ENCODE data around the gene ARL8B.

ARL8B gene

GRCh38 chr3:5212628-5213573 lies 90.8 kb downstream of the ARL8B start:
- ChIA-PET CTCF (no interaction called here), POLR2A (no interaction called here)
- no peak for DNase-seq (ENCODE audit: extremely low spot score)
- no peak for TF ChIP-seq NFRKB (IDR thresholded peaks at IDR 0.05)
- TF ChIP-seq SP1 (IDR thresholded peaks at IDR 0.05), result no peak
- TF ChIP-seq ZNF384 (IDR thresholded peaks at IDR 0.05), result no peak
- no peak for TF ChIP-seq SUZ12 (IDR thresholded peaks at IDR 0.05)
- TF ChIP-seq FOXK2 (IDR thresholded peaks at IDR 0.05), result no peak
- no peak for TF ChIP-seq TARDBP (IDR thresholded peaks at IDR 0.05)
- no peak for TF ChIP-seq PKNOX1 (IDR thresholded peaks at IDR 0.05)
- no peak for TF ChIP-seq HDGF (IDR thresholded peaks at IDR 0.05; ENCODE audit: borderline replicate concordance)
- no peak for TF ChIP-seq BHLHE40 (IDR thresholded peaks at IDR 0.05; ENCODE audit: borderline replicate concordance)
- no peak for TF ChIP-seq FOXA1 (IDR thresholded peaks at IDR 0.05)
- no peak for TF ChIP-seq CTBP1 (IDR thresholded peaks at IDR 0.05; ENCODE audit: borderline replicate concordance)
- TF ChIP-seq ARNT (IDR thresholded peaks at IDR 0.05), result no peak
- TF ChIP-seq L3MBTL2 (conservative IDR thresholded peaks at IDR 0.05), result no peak
- TF ChIP-seq LEF1 (IDR thresholded peaks at IDR 0.05; ENCODE audit: borderline replicate concordance), result no peak
- TF ChIP-seq ELF4 (IDR thresholded peaks at IDR 0.05), result no peak
- TF ChIP-seq FOXM1 (IDR thresholded peaks at IDR 0.05; ENCODE audit: borderline replicate concordance), result no peak

GRCh38 chr3:5213574-5213966 lies 91.5 kb downstream of the ARL8B start:
- ChIA-PET POLR2A (no interaction called here), CTCF (no interaction called here)
- no peak for TF ChIP-seq L3MBTL2 (conservative IDR thresholded peaks at IDR 0.05)
- TF ChIP-seq HDGF (IDR thresholded peaks at IDR 0.05; ENCODE audit: borderline replicate concordance), result no peak
- TF ChIP-seq PKNOX1 (IDR thresholded peaks at IDR 0.05), result no peak
- no peak for TF ChIP-seq SP1 (IDR thresholded peaks at IDR 0.05)
- TF ChIP-seq FOXA1 (IDR thresholded peaks at IDR 0.05), result no peak
- no peak for TF ChIP-seq ARNT (IDR thresholded peaks at IDR 0.05)
- TF ChIP-seq LEF1 (IDR thresholded peaks at IDR 0.05; ENCODE audit: borderline replicate concordance), result no peak
- no peak for TF ChIP-seq SUZ12 (IDR thresholded peaks at IDR 0.05)

GRCh38 chr3:5214352-5214751 lies 92.3 kb downstream of the ARL8B start:
- no peak for DNase-seq (ENCODE audit: extremely low spot score)
- POLR2A ChIA-PET, result no interaction called here
- CTCF ChIA-PET, result no interaction called here
- TF ChIP-seq LEF1 (IDR thresholded peaks at IDR 0.05; ENCODE audit: borderline replicate concordance), result no peak
- TF ChIP-seq ZNF384 (IDR thresholded peaks at IDR 0.05), result no peak
- no peak for TF ChIP-seq BHLHE40 (IDR thresholded peaks at IDR 0.05; ENCODE audit: borderline replicate concordance)
- no peak for TF ChIP-seq TARDBP (IDR thresholded peaks at IDR 0.05)

More at GRCh38 chr3:5213574-5213966, 91.5 kb downstream of the ARL8B start:
- no peak for DNase-seq (ENCODE audit: extremely low spot score)

- POLR2A ChIA-PET, result no interaction called here
- no peak for DNase-seq (ENCODE audit: extremely low spot score)
- CTCF ChIA-PET, result interaction anchor here (0.6 kb wide), 1 partner anchor 187 kb away, joined by 3 read pairs; no protein-coding TSS in a partner anchor
- TF ChIP-seq SP1 (IDR thresholded peaks at IDR 0.05) (no peak), L3MBTL2 (conservative IDR thresholded peaks at IDR 0.05) (no peak), ELF4 (IDR thresholded peaks at IDR 0.05) (no peak), FOXM1 (IDR thresholded peaks at IDR 0.05; ENCODE audit: borderline replicate concordance) (no peak), BHLHE40 (IDR thresholded peaks at IDR 0.05; ENCODE audit: borderline replicate concordance) (no peak), FOXA1 (IDR thresholded peaks at IDR 0.05) (no peak), LEF1 (IDR thresholded peaks at IDR 0.05; ENCODE audit: borderline replicate concordance) (no peak), PKNOX1 (IDR thresholded peaks at IDR 0.05) (no peak), ARNT (IDR thresholded peaks at IDR 0.05) (no peak), HDGF (IDR thresholded peaks at IDR 0.05; ENCODE audit: borderline replicate concordance) (no peak)
Observed at GRCh38 chr3:5217824-5218595, 95.9 kb downstream of the ARL8B start.

GRCh38 chr3:5218815-5219214 lies 96.7 kb downstream of the ARL8B start:
- ChIA-PET POLR2A (no interaction called here), CTCF (interaction anchor here (0.6 kb wide), 1 partner anchor 187 kb away, joined by 3 read pairs; no protein-coding TSS in a partner anchor)
- DNase-seq (ENCODE audit: extremely low spot score), result no peak
- TF ChIP-seq FOXM1 (IDR thresholded peaks at IDR 0.05; ENCODE audit: borderline replicate concordance) (no peak), TARDBP (IDR thresholded peaks at IDR 0.05) (no peak), NFRKB (IDR thresholded peaks at IDR 0.05) (no peak), HDGF (IDR thresholded peaks at IDR 0.05; ENCODE audit: borderline replicate concordance) (no peak), SUZ12 (IDR thresholded peaks at IDR 0.05) (no peak), ZNF384 (IDR thresholded peaks at IDR 0.05) (no peak), BHLHE40 (IDR thresholded peaks at IDR 0.05; ENCODE audit: borderline replicate concordance) (no peak), ELF4 (IDR thresholded peaks at IDR 0.05) (no peak)

GRCh38 chr3:5219216-5219615 lies 97.1 kb downstream of the ARL8B start:
- POLR2A ChIA-PET, result no interaction called here
- DNase-seq (ENCODE audit: extremely low spot score), result no peak
- no peak for TF ChIP-seq LEF1 (IDR thresholded peaks at IDR 0.05; ENCODE audit: borderline replicate concordance)
- TF ChIP-seq BHLHE40 (IDR thresholded peaks at IDR 0.05; ENCODE audit: borderline replicate concordance), result no peak
- TF ChIP-seq SUZ12 (IDR thresholded peaks at IDR 0.05), result no peak
- TF ChIP-seq FOXM1 (IDR thresholded peaks at IDR 0.05; ENCODE audit: borderline replicate concordance), result no peak
- no peak for TF ChIP-seq PKNOX1 (IDR thresholded peaks at IDR 0.05)
- no peak for TF ChIP-seq FOXK2 (IDR thresholded peaks at IDR 0.05)
- no peak for TF ChIP-seq NFRKB (IDR thresholded peaks at IDR 0.05)
- TF ChIP-seq TARDBP (IDR thresholded peaks at IDR 0.05), result no peak
- no peak for TF ChIP-seq HDGF (IDR thresholded peaks at IDR 0.05; ENCODE audit: borderline replicate concordance)
- no peak for TF ChIP-seq CTBP1 (IDR thresholded peaks at IDR 0.05; ENCODE audit: borderline replicate concordance)
- TF ChIP-seq FOXA1 (IDR thresholded peaks at IDR 0.05), result no peak
- no peak for TF ChIP-seq SP1 (IDR thresholded peaks at IDR 0.05)
- no peak for TF ChIP-seq ZNF384 (IDR thresholded peaks at IDR 0.05)
- no peak for TF ChIP-seq L3MBTL2 (conservative IDR thresholded peaks at IDR 0.05)
- TF ChIP-seq ELF4 (IDR thresholded peaks at IDR 0.05), result no peak
- CTCF ChIA-PET, result no interaction called here
